Psoas muscle (tissue), 8 donors: Measurements from ENCODE around the gene GPR137. TPM values are rescaled to one million over a fixed set of nuclear protein-coding genes. Genes with fewer than 3 reads are reported as not detected.

Experiments used
- ATAC-seq, 4 donors: fragments of 200-7000 bp; cut with Tn5 transposase; one replicate each; pipeline ENCODE4 v1.9.1; 2020; ENCODE audit warnings: moderate library complexity in 3 of 4, mild to moderate bottlenecking in 2 of 4
- DNase-seq, 2 donors: peaks; one replicate each; pipeline ENCODE4 v3.0.0-alpha.2; 2020
- H3K27ac ChIP-seq: fragments of 200-600 bp; one replicate; pipeline ENCODE4 v1.8.0; 2022
- H3K27me3 ChIP-seq, 3 donors: fragments of 200-600 bp in 1 of 3; one replicate each; pipeline versions ENCODE4 v1.6.1 to v1.8.0; 2013 to 2022; ENCODE audit warnings: low read length in 2 of 3, mild to moderate bottlenecking in 2 of 3, moderate library complexity in 1 of 3; ENCODE audit not compliant: insufficient read depth in 3 of 3
- H3K36me3 ChIP-seq, 2 donors: fragments of 200-600 bp in 1 of 2; one replicate each; pipeline versions ENCODE4 v1.6.1 to v1.8.0; 2013 to 2022; ENCODE audit warnings: low read depth in 1 of 2, mild to moderate bottlenecking in 1 of 2, moderate library complexity in 1 of 2; ENCODE audit not compliant: insufficient read depth in 1 of 2
- H3K4me1 ChIP-seq: fragments of 200-600 bp; one replicate; pipeline ENCODE4 v1.8.0; 2022
- H3K4me3 ChIP-seq: fragments of 200-600 bp; one replicate; pipeline ENCODE4 v1.8.0; 2022; ENCODE audit warnings: mild to moderate bottlenecking
- H3K9me3 ChIP-seq: fragments of 200-600 bp; one replicate; pipeline ENCODE4 v1.8.0; 2022
- WGBS, 3 donors: extraction: QIAGEN DNeasy Blood & Tissue Kit; methylation state at CpG; one replicate each; pipeline versions ENCODE4 v1.1.6 to v1.1.7; 2013; 5-methylcytosine and 5-hydroxymethylcytosine counted together
- intact Hi-C, 2 donors: fragments of 100-400 bp; cut with DNase I; formaldehyde crosslinking; loops; one replicate each; pipeline versions ENCODE4 v1.11.0 to v1.14.2; 2022
- polyA plus RNA-seq, 3 donors: library from polyadenylated mRNA; stranded (reverse); fragments of 200-250 nt; gene quantifications; one replicate each; pipeline ENCODE4 v1.2.3, GENCODE V29; 2013
- total RNA-seq, 4 donors: library from RNA; stranded (reverse); fragmentation: NEBNext Ultra II Directional in 2 of 4; extraction: Animal tissue kit (Norgen Biotek cat#: 25700) in 2 of 4; gene quantifications; one replicate each; pipeline versions ENCODE4 v1.2.1 to v1.2.4, GENCODE V29; 2021 to 2023
- TF ChIP-seq, protein P1 (sequence below): fragments of 200-600 bp; IDR thresholded peaks from one replicate; pipeline ENCODE4 v1.8.0; 2022; ENCODE audit warnings: antibody characterized with exemption
- donor health status: healthy with polysubstance abuse.
- donor health status: DM: no; HTN: no; CAD: no; lungs with moderate emphysema.
- donor health status: Bipolar disorder and iron deficiency.
- donor health status: healthy.
- donor health status: DM: yes; HTN: yes; CAD: no.
- donor health status: DM: no; HTN: no; CAD: no.
- donor health status: DM: no; HTN: no; CAD: no.
- donor health status: DM: yes; HTN: yes; CAD: no.

GPR137 gene
- total and polyA plus RNA-seq, 7 donors: 13.8 to 49.9 (median 17.7) TPM

DNA sequence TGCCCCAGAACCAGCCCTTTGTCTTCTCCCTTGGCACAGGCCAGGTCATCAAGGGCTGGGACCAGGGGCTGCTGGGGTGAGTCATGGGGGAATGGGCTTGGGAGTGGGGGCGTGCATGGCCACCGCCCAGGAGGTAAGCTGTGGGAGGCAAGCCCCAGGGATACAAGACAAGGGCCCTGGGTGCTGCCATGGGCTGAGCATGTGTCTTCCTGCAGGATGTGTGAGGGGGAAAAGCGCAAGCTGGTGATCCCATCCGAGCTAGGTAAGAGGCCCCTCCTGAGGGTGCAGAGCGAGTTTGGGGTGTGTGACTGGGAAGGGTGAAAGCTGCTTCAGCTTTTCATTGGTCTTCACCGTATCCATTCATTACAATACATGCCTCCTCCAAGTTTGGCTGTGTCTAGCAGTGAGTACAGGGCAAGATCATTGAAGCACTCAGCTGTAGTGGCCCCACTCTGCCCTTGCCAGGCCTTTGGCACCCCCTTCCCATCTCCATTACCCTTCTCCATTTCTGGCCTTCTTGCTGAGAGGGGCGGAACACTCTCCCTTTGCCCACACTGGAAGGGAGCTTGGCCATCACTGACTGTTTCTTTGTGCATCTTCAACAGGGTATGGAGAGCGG, 42.3 kb upstream of the GPR137 start:
- TF ChIP-seq, protein P1, sequence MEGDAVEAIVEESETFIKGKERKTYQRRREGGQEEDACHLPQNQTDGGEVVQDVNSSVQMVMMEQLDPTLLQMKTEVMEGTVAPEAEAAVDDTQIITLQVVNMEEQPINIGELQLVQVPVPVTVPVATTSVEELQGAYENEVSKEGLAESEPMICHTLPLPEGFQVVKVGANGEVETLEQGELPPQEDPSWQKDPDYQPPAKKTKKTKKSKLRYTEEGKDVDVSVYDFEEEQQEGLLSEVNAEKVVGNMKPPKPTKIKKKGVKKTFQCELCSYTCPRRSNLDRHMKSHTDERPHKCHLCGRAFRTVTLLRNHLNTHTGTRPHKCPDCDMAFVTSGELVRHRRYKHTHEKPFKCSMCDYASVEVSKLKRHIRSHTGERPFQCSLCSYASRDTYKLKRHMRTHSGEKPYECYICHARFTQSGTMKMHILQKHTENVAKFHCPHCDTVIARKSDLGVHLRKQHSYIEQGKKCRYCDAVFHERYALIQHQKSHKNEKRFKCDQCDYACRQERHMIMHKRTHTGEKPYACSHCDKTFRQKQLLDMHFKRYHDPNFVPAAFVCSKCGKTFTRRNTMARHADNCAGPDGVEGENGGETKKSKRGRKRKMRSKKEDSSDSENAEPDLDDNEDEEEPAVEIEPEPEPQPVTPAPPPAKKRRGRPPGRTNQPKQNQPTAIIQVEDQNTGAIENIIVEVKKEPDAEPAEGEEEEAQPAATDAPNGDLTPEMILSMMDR: no peak
- peak overlapping the region; percentile 99 for H3K27ac ChIP-seq
- no peak for ATAC-seq
- DNase-seq: no peak
- no peaks in the 10 kb centered on the region for H3K27me3 ChIP-seq
- H3K36me3 ChIP-seq: peaks cover 0 to 29% of the 10 kb centered on the region in 2 donors
- 49 to 75% (median 58%) methylated on average over 8 of the region's 8 CpGs for WGBS, 3 donors
- H3K4me1 ChIP-seq: peaks cover 37% of the 10 kb centered on the region
- H3K4me3 ChIP-seq: peak overlapping the region; percentile 93
- no peaks in the 10 kb centered on the region for H3K9me3 ChIP-seq
- intact Hi-C loops: no loop called here

DNA sequence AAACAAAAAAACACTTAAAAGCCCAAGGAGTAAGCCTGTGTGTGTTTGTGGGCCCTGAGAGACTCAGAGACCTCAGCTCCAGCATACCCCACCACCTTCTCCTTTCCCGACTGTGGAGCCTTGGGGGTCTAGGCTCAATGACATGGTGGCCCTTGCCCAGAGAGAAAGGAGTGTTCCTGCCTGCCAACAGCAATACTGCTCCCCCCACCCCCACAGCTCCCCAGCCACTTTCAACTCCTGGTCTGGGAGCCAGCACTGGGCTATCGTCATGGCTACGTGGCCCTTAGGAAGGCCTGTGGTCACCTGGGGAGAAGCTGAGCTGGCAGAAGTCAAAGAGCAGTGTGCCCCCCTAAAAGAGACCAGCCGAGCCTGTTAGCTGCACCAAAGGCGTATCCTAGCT, 41.5 kb upstream of the GPR137 start:
- peaks cover 0 to 22% of the 10 kb centered on the region in 2 donors for H3K36me3 ChIP-seq
- H3K27me3 ChIP-seq: no peaks in the 10 kb centered on the region
- 19 to 42% (median 31%) methylated on average over 5 of the region's 5 CpGs for WGBS, 3 donors
- peak overlapping the region; percentile 99 for H3K27ac ChIP-seq
- TF ChIP-seq, protein P1: no peak
- no peaks in the 10 kb centered on the region for H3K9me3 ChIP-seq
- peaks cover 37% of the 10 kb centered on the region for H3K4me1 ChIP-seq
- intact Hi-C loops: no loop called here
- ATAC-seq (no peak), DNase-seq (no peak)
- H3K4me3 ChIP-seq: peak overlapping the region; percentile 93

DNA sequence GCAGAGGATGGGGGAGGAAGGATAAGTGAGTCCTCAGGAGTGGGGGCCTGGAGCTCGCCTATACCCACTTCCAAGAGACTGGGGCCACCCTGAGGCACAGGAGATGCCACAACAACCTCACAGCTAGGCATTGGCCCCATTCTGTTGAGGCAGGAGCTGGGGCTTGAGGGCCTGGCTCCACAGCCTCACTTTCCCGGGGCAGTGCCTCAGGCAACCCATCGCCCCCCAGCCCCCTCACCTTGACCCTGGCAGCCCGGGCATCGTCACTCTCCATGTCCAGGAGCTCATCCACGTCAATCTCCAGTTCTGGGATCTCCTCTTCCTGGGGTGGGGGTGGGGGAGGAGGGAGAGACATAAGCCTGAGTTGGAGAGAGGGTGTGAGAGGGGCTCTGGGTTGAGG, 40.7 kb upstream of the GPR137 start:
- Histone ChIP-seq H3K4me3 (peak overlapping the region; percentile 93), H3K36me3 (peaks cover 0 to 22% of the 10 kb centered on the region in 2 donors), H3K4me1 (peaks cover 34% of the 10 kb centered on the region), H3K9me3 (no peaks in the 10 kb centered on the region), H3K27ac (peak overlapping the region; percentile 99), H3K27me3 (no peaks in the 10 kb centered on the region)
- WGBS, 3 donors: 13 to 22% (median 19%) methylated on average over 6 of the region's 6 CpGs
- intact Hi-C loops: no loop called here
- ATAC-seq (no peak), DNase-seq (no peak)
- TF ChIP-seq, protein P1: no peak

DNA sequence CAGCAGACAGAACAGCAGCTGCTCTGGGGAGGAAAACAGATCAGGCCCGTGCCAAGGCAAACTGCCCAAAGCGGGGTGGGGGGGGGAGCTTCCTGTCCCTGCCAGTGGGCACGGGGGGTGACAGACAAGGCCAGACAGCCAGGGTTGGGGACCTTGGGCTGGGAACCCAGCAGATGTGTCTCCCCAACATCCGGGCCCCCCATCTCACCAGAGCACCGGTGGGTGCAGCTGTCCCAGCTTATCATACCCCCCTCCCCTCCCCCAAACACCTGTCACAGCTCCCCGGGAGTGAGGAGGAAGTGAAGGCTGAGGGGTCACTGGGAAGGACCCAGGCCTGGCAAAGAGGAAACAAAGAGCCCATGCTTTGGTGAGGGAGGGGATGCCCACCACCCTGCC, 40.2 kb upstream of the GPR137 start:
- Histone ChIP-seq H3K27ac (peak overlapping the region; percentile 99), H3K4me1 (peaks cover 30% of the 10 kb centered on the region), H3K4me3 (peak overlapping the region; percentile 93), H3K27me3 (no peaks in the 10 kb centered on the region), H3K36me3 (peaks cover 0 to 22% of the 10 kb centered on the region in 2 donors), H3K9me3 (no peaks in the 10 kb centered on the region)
- DNase-seq: peak; percentile 74 to 89
- peak; percentile 5 to 21 (median 14) for ATAC-seq
- TF ChIP-seq, protein P1: no peak
- intact Hi-C loops: no loop called here
- WGBS, 3 donors: 0 to 3% (median 3%) methylated on average over 4 to 6 of the region's 6 CpGs
